GM19240 (cell line): ENCODE results near the gene PHEX.
"Not testable (repeated sequence)": the region's sequence is repeated elsewhere in the genome, so short reads cannot be mapped to it uniquely, and the experiment has no call there.

Experiments used
- DNase-seq: peaks from one replicate; pipeline ENCODE4 v3.0.0; 2011; ENCODE audit warnings: low spot score; ENCODE audit not compliant: insufficient read length

The PHEX gene

GRCh38 chrX:22234380-22234779, 202.3 kb downstream of the PHEX start:
- DNase-seq, result no peak

- DNase-seq, result no peak
These were observed 205.4 kb downstream of the PHEX start for GRCh38 chrX:22237479-22237878.

- no peak for DNase-seq
These were observed 214.5 kb downstream of the PHEX start for GRCh38 chrX:22246620-22247019.

- no peak for DNase-seq
These were observed 215.0 kb downstream of the PHEX start for GRCh38 chrX:22247169-22247568.

- DNase-seq, result no peak
These were observed 216.3 kb downstream of the PHEX start for GRCh38 chrX:22248401-22248800.

- no peak for DNase-seq
These were observed 217.2 kb downstream of the PHEX start for GRCh38 chrX:22249371-22249770.

- DNase-seq, result no peak
These were observed 236.6 kb downstream of the PHEX start for GRCh38 chrX:22268706-22269105.

- DNase-seq, result no peak
These were observed 240.5 kb downstream of the PHEX start, which contains the start of gene CBLL2 for GRCh38 chrX:22272613-22273012. TSS of gene CBLL2 (plus strand) at chrX:22272913. CDS start at chrX:22272992, 79 bp downstream.

- no peak for DNase-seq
These were observed 241.7 kb downstream of the PHEX start for GRCh38 chrX:22273714-22274317.

GRCh38 chrX:22276781-22277180, 244.7 kb downstream of the PHEX start:
- no peak for DNase-seq

- DNase-seq, result no peak
These were observed 246.2 kb downstream of the PHEX start for GRCh38 chrX:22278375-22278774.

- DNase-seq, result not testable (repeated sequence)
These were observed 257.1 kb downstream of the PHEX start for GRCh38 chrX:22289209-22289608.

- DNase-seq, result no peak
These were observed 264.7 kb downstream of the PHEX start for GRCh38 chrX:22296871-22297270.

- no peak for DNase-seq
These were observed 268.0 kb downstream of the PHEX start for GRCh38 chrX:22300130-22300529.
